K562 (cell line): ENCODE results near the gene MCM9. TPM values are rescaled to one million over a fixed set of nuclear protein-coding genes. Genes with fewer than 3 reads are reported as not detected.

Experiments used
- CTBP1 ChIP-seq: fragments of 450-650 bp; IDR thresholded peaks from 2 replicates; pipeline ENCODE4 v1.6.1; 2016; ENCODE audit warnings: borderline replicate concordance
- GABPA ChIP-seq: fragments of 200-800 bp; sonication (Bioruptor generic); conservative IDR thresholded peaks from 2 replicates; pipeline ENCODE4 v1.6.1; 2016; ENCODE audit warnings: low read depth, missing genetic modification characterization, missing compliant biosample characterization
- LARP7 ChIP-seq: fragments of 450-650 bp; IDR thresholded peaks from 2 replicates; pipeline ENCODE4 v1.6.1; 2016
- RAD21 ChIP-seq, 2 experiments: fragments of 250-450 bp in 1 of 2; fragments of 450-650 bp in 1 of 2; sonication (Bioruptor Pico) in 1 of 2; formaldehyde crosslinking in 1 of 2; IDR thresholded peaks in 1 of 2; conservative IDR thresholded peaks in 1 of 2; 2 replicates each; pipeline versions ENCODE4 v1.4.0 to v1.8.0; 2020 to 2022; ENCODE audit warnings: mild to moderate bottlenecking in 2 of 2, moderate library complexity in 1 of 2
- ZEB2 ChIP-seq: fragments of 450-650 bp; IDR thresholded peaks from 2 replicates; pipeline ENCODE4 v1.6.1; 2016
- ZNF830 ChIP-seq: fragments of 250-450 bp; sonication (Bioruptor Pico); IDR thresholded peaks from 2 replicates; pipeline ENCODE4 v1.5.0; 2021; ENCODE audit warnings: mild to moderate bottlenecking
- polyA plus RNA-seq, 8 experiments: library from polyadenylated mRNA; depleted of rRNA in 4 of 8; stranded (reverse) in 5 of 8; unstranded in 3 of 8; fragments of >200 nt; fragmentation: Nextera tagmentation in 2 of 8; fragmentation: Illumina TruSeq in 1 of 8; extraction: Ambion mirVana in 2 of 8; extraction: Trizol in 1 of 8; gene quantifications; 2 replicates each; pipeline versions ENCODE4 v1.2.1 to v1.2.3, GENCODE V29; 2011 to 2014; ENCODE audit warnings: inconsistent platforms in 1 of 8, missing spikeins in 1 of 8
- total RNA-seq, 7 experiments: library from RNA; depleted of rRNA in 6 of 7; stranded (reverse); fragments of >200 nt in 6 of 7; fragmentation: Illumina TruSeq in 2 of 7; extraction: Trizol in 2 of 7; gene quantifications; 2 replicates each; pipeline versions ENCODE4 v1.2.1 to v1.2.3, GENCODE V29; 2011 to 2021; ENCODE audit warnings: low replicate concordance in 1 of 7
- TF ChIP-seq, protein P1 (sequence below), 2 experiments: fragments of 450-650 bp; formaldehyde crosslinking in 1 of 2; IDR thresholded peaks; 2 replicates each; pipeline versions ENCODE4 v1.4.0 to v1.6.1; 2014 to 2020; ENCODE audit warnings: mild to moderate bottlenecking in 2 of 2, borderline replicate concordance in 1 of 2, low read depth in 1 of 2
- TF ChIP-seq, protein P2 (sequence below): fragments of 450-650 bp; formaldehyde crosslinking; IDR thresholded peaks from 2 replicates; pipeline ENCODE4 v1.4.0; 2020; ENCODE audit warnings: mild to moderate bottlenecking, moderate library complexity
- TF ChIP-seq, protein P3 (sequence below), 3 experiments: IDR thresholded peaks in 2 of 3; conservative IDR thresholded peaks in 1 of 3; 2 replicates each; pipeline ENCODE4 v1.5.1; 2011 to 2012; ENCODE audit warnings: low read length in 3 of 3, mild to moderate bottlenecking in 3 of 3, control low read depth in 2 of 3, improper control_type of control experiment in 1 of 3, inconsistent platforms in 1 of 3, low read depth in 1 of 3, mixed read lengths in 1 of 3, moderate library complexity in 1 of 3; ENCODE audit not compliant: insufficient read depth in 2 of 3
- TF ChIP-seq, protein P4 (sequence below): sonication (generic); IDR thresholded peaks from 2 replicates; pipeline ENCODE4 v1.6.1; 2016
- TF ChIP-seq, protein P5 (sequence below): fragments of 450-650 bp; formaldehyde crosslinking; IDR thresholded peaks from 2 replicates; pipeline ENCODE4 v1.4.0; 2020; ENCODE audit warnings: mild to moderate bottlenecking, moderate library complexity
- TF ChIP-seq, protein P6 (sequence below): fragments of 450-650 bp; formaldehyde crosslinking; IDR thresholded peaks from 2 replicates; pipeline ENCODE4 v1.4.0; 2022; ENCODE audit warnings: mild to moderate bottlenecking, moderate library complexity

MCM9 gene
- total and polyA plus RNA-seq, 9 of the 15 experiments (the other 6 are each of a cell fraction or from before 2014, with no cell fraction given): 4.8 to 16.7 (median 11.6) TPM

DNA sequence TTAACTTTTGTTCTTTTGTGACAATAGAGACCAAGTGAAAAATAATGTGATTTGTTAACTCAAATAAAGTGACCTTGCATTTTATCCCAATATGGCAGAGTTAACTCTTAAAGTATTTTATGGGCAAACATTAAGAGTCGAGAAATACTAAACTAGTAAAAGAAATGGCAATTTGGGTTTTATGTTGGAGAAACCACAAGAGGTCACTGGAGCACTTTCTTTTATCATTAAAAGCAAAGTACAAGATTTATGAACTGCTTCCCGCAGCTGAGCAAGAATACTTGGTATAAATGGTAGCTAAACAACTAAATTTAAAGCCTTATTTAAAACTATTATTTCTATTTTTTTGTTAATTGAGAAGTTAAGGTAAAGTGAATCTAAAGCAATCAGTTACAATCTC, 33.5 kb upstream of the MCM9 start (continued):
- TF ChIP-seq, protein P1, sequence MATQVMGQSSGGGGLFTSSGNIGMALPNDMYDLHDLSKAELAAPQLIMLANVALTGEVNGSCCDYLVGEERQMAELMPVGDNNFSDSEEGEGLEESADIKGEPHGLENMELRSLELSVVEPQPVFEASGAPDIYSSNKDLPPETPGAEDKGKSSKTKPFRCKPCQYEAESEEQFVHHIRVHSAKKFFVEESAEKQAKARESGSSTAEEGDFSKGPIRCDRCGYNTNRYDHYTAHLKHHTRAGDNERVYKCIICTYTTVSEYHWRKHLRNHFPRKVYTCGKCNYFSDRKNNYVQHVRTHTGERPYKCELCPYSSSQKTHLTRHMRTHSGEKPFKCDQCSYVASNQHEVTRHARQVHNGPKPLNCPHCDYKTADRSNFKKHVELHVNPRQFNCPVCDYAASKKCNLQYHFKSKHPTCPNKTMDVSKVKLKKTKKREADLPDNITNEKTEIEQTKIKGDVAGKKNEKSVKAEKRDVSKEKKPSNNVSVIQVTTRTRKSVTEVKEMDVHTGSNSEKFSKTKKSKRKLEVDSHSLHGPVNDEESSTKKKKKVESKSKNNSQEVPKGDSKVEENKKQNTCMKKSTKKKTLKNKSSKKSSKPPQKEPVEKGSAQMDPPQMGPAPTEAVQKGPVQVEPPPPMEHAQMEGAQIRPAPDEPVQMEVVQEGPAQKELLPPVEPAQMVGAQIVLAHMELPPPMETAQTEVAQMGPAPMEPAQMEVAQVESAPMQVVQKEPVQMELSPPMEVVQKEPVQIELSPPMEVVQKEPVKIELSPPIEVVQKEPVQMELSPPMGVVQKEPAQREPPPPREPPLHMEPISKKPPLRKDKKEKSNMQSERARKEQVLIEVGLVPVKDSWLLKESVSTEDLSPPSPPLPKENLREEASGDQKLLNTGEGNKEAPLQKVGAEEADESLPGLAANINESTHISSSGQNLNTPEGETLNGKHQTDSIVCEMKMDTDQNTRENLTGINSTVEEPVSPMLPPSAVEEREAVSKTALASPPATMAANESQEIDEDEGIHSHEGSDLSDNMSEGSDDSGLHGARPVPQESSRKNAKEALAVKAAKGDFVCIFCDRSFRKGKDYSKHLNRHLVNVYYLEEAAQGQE (IDR thresholded peaks at IDR 0.05; ENCODE audit: borderline replicate concordance): peak; percentile 72
- TF ChIP-seq, protein P1 (CRISPR knock-in tag; IDR thresholded peaks at IDR 0.05; ENCODE audit: low read depth): no peak
- TF ChIP-seq ZNF830 (CRISPR knock-in tag): no peak
- no peak for TF ChIP-seq CTBP1
- no peak for TF ChIP-seq GABPA
- no peak for TF ChIP-seq ZEB2
- TF ChIP-seq, protein P2, sequence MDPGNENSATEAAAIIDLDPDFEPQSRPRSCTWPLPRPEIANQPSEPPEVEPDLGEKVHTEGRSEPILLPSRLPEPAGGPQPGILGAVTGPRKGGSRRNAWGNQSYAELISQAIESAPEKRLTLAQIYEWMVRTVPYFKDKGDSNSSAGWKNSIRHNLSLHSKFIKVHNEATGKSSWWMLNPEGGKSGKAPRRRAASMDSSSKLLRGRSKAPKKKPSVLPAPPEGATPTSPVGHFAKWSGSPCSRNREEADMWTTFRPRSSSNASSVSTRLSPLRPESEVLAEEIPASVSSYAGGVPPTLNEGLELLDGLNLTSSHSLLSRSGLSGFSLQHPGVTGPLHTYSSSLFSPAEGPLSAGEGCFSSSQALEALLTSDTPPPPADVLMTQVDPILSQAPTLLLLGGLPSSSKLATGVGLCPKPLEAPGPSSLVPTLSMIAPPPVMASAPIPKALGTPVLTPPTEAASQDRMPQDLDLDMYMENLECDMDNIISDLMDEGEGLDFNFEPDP (CRISPR knock-in tag): no peak
- TF ChIP-seq, protein P3, sequence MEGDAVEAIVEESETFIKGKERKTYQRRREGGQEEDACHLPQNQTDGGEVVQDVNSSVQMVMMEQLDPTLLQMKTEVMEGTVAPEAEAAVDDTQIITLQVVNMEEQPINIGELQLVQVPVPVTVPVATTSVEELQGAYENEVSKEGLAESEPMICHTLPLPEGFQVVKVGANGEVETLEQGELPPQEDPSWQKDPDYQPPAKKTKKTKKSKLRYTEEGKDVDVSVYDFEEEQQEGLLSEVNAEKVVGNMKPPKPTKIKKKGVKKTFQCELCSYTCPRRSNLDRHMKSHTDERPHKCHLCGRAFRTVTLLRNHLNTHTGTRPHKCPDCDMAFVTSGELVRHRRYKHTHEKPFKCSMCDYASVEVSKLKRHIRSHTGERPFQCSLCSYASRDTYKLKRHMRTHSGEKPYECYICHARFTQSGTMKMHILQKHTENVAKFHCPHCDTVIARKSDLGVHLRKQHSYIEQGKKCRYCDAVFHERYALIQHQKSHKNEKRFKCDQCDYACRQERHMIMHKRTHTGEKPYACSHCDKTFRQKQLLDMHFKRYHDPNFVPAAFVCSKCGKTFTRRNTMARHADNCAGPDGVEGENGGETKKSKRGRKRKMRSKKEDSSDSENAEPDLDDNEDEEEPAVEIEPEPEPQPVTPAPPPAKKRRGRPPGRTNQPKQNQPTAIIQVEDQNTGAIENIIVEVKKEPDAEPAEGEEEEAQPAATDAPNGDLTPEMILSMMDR (IDR thresholded peaks at IDR 0.05 in 2 of 3, conservative IDR thresholded peaks at IDR 0.05 in 1 of 3; ENCODE audit: insufficient read depth in 2 of 3, low read depth in 1 of 3, low read length in 3 of 3): peak; percentile 23 to 73 (median 32); a peak in 3 of 6 replicates
- TF ChIP-seq, protein P4, sequence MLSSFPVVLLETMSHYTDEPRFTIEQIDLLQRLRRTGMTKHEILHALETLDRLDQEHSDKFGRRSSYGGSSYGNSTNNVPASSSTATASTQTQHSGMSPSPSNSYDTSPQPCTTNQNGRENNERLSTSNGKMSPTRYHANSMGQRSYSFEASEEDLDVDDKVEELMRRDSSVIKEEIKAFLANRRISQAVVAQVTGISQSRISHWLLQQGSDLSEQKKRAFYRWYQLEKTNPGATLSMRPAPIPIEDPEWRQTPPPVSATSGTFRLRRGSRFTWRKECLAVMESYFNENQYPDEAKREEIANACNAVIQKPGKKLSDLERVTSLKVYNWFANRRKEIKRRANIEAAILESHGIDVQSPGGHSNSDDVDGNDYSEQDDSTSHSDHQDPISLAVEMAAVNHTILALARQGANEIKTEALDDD: no peak
- TF ChIP-seq, protein P5, sequence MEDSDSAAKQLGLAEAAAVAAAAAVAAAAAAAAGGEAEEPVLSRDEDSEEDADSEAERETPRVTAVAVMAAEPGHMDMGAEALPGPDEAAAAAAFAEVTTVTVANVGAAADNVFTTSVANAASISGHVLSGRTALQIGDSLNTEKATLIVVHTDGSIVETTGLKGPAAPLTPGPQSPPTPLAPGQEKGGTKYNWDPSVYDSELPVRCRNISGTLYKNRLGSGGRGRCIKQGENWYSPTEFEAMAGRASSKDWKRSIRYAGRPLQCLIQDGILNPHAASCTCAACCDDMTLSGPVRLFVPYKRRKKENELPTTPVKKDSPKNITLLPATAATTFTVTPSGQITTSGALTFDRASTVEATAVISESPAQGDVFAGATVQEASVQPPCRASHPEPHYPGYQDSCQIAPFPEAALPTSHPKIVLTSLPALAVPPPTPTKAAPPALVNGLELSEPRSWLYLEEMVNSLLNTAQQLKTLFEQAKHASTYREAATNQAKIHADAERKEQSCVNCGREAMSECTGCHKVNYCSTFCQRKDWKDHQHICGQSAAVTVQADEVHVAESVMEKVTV (CRISPR knock-in tag): peak; percentile 70
- peak; percentile 83 for TF ChIP-seq RAD21 (CRISPR knock-in tag; conservative IDR thresholded peaks at IDR 0.05 in 1 of 2, IDR thresholded peaks at IDR 0.05 in 1 of 2)
- TF ChIP-seq LARP7: no peak
- TF ChIP-seq, protein P6, sequence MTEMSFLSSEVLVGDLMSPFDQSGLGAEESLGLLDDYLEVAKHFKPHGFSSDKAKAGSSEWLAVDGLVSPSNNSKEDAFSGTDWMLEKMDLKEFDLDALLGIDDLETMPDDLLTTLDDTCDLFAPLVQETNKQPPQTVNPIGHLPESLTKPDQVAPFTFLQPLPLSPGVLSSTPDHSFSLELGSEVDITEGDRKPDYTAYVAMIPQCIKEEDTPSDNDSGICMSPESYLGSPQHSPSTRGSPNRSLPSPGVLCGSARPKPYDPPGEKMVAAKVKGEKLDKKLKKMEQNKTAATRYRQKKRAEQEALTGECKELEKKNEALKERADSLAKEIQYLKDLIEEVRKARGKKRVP (CRISPR knock-in tag): no peak
